Hematopoietic multipotent progenitor cell treated with erythropoietin and hydrocortisone succinate and interleukin-3 and kit ligand, for 17 days (in vitro differentiated cells): ENCODE results near the gene LHX2.

Experiments
- DNase-seq: peaks from one replicate; pipeline ENCODE4 v3.0.0-alpha.2; 2015; ENCODE audit warnings: low spot score

The LHX2 gene

DNA sequence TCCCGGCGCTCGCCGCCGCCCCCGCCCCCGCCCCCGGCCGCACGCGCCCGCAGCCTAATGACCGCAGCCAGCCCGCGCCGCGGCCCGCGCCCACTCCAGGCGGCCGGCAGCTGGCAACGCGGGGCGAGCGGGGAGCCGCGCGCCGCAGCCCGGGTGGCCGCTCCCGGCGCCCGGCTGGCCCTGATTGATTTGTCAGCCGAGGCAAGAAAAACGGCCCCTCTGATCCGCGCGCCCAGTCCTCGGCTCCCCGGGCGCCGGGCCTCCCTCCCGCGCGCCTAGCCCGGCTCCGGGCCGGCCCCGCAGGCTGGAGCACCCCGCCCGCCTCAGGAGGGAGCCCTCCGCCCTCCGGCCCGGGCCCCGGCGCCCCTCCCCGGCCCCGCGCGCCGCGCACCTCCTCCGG is 11.9 kb upstream of the LHX2 start:
- DNase-seq = no peak

- DNase-seq = no peak
These were observed 11.3 kb upstream of the LHX2 start for GRCh38 chr9:124000161-124000783.

DNA sequence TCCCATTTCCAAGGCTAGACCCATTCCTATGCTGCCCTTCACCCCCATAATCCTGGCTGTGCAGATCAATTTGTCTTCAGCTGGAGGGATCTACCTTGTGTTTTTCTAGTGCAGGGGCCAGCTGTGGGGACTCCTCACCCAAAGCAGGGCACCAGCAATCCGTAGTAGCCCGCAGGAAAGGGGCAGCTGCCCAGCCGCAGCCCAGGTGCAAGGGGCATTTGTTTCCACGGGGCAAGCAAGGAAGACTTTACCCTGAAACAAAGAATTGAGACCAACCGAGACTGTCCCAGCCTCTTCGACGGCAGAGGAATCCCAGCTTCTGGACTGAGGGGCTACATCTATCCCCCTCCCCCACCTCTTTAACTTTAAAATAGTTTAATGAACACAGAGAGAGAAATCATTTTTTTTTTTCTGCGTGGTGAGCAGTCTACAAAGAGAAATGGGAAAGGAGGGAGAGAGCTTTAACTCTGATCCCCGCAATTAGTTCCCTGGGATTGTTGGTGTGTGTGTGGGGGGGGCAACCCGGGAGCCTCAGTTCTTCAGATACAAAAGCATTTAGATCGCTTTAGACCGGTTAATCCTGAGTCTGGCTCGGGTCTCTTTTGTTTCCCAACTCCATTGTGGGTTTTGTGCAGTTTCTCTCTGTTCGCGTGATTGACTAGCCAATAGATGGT is 10.6 kb upstream of the LHX2 start:
- DNase-seq = no peak

DNA sequence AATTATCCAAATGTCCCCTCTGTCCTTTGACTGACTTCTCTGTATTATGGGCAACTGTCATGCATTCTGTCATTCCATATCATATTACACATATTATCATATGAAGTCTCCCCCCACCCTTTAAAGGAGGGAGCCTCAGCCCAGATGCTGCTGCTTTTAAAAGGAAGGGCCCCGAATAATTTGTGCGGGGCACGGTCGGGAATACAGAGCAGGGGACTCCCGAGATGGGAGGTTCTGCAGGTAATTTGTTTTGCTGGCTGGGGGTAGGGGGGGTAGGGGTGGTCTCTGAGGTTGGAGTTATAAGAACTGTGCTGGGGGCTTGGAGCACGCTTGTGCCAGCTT is 10.1 kb upstream of the LHX2 start:
- no peak for DNase-seq

GRCh38 chr9:124001866-124002525 is 9.6 kb upstream of the LHX2 start:
- DNase-seq = no peak

DNA sequence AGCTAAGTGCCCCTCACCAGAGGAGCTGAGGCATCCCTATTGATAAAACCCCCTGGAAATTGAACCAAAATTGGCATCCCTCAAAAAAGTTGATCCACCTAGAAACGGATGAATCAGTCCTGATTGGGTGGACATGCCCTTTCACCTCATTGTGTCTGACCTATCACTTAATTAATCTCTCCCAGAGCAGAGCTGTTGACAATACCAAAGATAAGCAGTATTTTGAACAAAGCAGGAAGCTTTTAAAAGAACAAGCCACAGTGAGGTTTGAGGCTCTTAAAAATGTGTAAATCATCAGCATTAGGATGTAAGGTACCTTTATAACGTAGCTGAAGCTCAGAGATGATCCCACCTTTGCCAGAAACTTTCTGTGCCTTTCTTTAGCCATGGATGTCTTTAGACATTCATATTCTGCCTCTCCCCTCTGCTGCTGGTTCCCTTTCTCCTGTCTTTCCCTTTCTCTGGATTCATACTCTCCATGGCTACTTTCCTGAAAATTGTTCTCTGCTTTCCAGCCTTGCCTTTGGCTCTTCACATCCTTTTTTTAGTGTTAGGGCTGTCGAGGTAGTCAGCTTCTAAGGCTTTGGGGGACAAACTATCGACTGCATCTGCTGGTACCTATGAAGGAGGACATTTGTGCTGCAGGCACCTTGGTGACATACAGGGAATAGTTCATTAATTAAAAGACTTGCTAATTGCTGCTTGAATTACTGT is 7.8 kb upstream of the LHX2 start:
- DNase-seq = no peak

DNA sequence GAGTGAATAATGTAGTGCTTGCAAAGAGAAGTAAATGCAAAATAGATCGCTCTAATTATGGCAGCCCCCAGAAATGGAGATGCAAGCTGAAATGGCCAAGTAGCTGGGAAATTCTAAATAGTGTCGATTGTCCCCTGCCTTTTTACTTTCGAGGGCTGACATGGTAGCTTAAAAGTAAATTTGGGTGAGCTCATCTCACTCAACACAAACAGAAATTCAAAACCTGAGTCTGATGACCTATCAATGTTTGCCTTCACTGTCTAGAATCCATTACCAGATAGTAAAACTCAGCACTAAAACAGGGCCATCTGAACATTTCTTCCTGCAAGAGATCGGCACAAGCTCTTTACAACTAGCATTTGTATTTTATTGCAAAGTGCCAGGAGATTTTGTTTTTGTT is 7.0 kb upstream of the LHX2 start:
- DNase-seq = no peak

DNA sequence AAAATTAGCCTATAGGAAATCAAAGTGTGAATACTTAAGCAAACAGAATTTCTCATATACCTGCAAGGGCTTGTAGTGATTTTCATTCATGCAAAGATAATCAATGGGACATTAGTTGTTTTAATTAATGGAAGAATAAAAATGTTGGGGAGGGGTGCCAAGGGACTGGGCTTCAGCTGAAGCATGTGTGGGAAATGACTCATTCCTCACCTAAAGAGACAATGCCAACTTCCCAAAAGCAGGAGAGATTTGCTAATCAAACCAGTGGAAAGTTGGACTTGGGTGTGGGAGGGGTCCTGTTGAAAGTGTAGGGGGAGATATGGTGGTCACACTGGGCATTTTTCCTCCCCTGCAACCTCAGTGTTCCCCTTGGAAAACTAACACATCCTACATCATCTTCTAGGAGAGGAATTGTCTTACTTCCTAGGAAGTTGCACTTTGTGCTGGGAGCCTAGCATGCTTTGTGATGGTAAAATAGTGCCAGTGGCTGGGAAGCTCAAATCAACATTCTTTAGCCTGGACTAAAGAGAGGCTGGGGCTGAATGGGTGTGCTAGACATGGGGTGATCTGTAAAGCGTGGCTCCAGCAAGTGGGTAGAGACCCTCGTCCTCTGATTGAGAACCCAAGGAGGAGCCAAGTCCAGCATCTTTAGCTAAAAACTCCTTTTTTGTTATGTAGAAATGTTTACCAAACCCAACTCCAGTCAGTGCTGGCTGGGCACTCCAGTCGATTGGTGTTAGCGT is 6.4 kb upstream of the LHX2 start:
- DNase-seq = no peak

GRCh38 chr9:124006448-124007361 is 4.9 kb upstream of the LHX2 start:
- no peak for DNase-seq

GRCh38 chr9:124007565-124008302 is 3.8 kb upstream of the LHX2 start:
- no peak for DNase-seq

- no peak for DNase-seq
These were observed 3.3 kb upstream of the LHX2 start for GRCh38 chr9:124008303-124008693.

DNA sequence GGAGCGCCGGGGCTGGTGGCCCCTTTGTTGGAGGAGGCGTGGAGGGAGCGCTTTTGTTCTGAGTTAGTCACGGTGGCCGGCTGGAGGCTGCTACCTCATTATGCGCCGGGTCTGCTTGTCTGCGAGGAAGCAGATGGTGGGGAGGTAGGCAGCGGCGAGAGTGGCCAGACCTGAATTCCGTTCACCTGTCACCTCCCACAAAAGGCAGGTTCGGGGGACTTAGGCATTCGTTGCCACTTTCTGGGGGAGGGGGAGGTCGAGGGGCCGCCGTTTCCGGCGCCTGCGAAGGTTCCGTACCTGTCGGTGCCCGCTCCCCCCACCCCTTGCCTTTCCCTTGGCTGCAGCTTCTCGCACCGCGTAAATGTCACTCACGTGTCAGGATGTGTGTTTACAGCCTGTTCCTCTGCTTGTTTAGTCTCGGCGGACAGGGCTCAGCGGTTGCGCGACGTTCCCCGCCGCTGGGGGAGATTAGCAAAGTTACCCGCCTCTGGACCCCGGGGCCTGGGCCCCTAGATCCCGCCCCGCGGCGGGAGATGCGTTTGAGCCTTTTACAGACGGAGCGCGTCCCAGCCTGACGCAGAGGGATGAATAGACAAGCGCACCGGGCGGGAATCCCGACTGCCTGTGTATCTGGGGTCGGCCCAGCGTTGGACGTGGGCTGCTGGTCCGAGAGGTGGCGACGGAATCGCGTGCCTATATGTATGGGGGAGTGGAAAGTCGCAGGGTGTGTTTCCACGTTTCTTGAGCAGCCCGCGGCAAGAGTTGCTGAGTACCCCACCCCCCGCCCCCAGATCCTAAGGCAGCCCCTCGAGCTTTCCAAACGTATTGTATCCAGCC is 2.7 kb upstream of the LHX2 start:
- DNase-seq = no peak

GRCh38 chr9:124009531-124010217 is 1.9 kb upstream of the LHX2 start:
- no peak for DNase-seq

DNA sequence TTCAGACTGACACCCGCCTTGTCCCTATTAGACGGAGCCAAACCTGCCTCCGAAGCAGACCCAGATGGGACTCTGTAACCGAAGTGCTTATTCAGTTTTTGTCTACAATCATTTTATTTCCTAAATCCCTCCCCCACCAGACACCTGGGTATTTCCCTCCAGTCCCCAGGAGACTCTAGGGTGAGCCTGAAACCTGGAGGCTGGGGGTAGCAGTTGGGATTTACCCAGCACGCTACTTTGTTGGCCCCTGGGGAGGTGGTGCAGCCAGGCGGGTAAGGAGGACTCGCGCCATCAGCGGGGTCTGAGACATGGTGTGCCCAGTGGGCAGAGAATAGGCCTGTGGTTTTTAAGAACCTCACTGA is 1.3 kb upstream of the LHX2 start:
- DNase-seq = no peak

GRCh38 chr9:124010665-124011321 is 775 bp upstream of the LHX2 start:
- DNase-seq = no peak

- DNase-seq = no peak
These were observed 1.1 kb downstream of the LHX2 start for GRCh38 chr9:124012368-124013301.
